ENCODE data around the gene GATC.
A peak's percentile ranks its signal among the peaks of the same experiment; 100 is the strongest.

GATC gene

GRCh38 chr12:120445911-120446843, at the start of gene GATC, which contains the start of gene TRIAP1:
Gene GATC, plus strand, starts transcription at chr12:120446444. Its CDS starts 37 bp downstream, at chr12:120446481.
Gene TRIAP1, minus strand, starts transcription at chr12:120446384. Its CDS starts 12 bp downstream, at chr12:120446372.
- DNase-seq, result peak; percentile 69 to 81

- DNase-seq, result no peak
These were observed 48.3 kb upstream of the GATC start for GRCh38 chr12:120397824-120398540.

GRCh38 chr12:120399531-120399930, 46.7 kb upstream of the GATC start:
- no peak for DNase-seq

- no peak for DNase-seq
These were observed 44.0 kb upstream of the GATC start for GRCh38 chr12:120402217-120402616.

GRCh38 chr12:120403869-120404268, 42.4 kb upstream of the GATC start:
- no peak for DNase-seq

GRCh38 chr12:120404271-120404670, 42.0 kb upstream of the GATC start:
- no peak for DNase-seq

GRCh38 chr12:120406069-120406468, 40.2 kb upstream of the GATC start:
- no peak for DNase-seq

GRCh38 chr12:120406553-120406952, 39.7 kb upstream of the GATC start:
- no peak for DNase-seq

- no peak for DNase-seq
These were observed 37.5 kb upstream of the GATC start for GRCh38 chr12:120408771-120409170.

- DNase-seq, result no peak
These were observed 33.8 kb upstream of the GATC start for GRCh38 chr12:120412421-120412820.

- peak in 1 of 2 experiments; percentile 55 for DNase-seq
These were observed 32.1 kb upstream of the GATC start for GRCh38 chr12:120413901-120414695.

- DNase-seq, result no peak
These were observed 29.6 kb upstream of the GATC start for GRCh38 chr12:120416490-120417216.

GRCh38 chr12:120417917-120418580, 28.2 kb upstream of the GATC start:
- DNase-seq, result no peak

GRCh38 chr12:120421701-120422100, 24.5 kb upstream of the GATC start:
- DNase-seq, result no peak

- DNase-seq, result no peak
These were observed 23.3 kb upstream of the GATC start for GRCh38 chr12:120422892-120423456.

GRCh38 chr12:120425797-120426196, 20.4 kb upstream of the GATC start:
- no peak for DNase-seq

GRCh38 chr12:120428597-120429229, 17.5 kb upstream of the GATC start:
- DNase-seq, result no peak

GRCh38 chr12:120429368-120429767, 16.9 kb upstream of the GATC start:
- DNase-seq, result no peak

GRCh38 chr12:120432772-120433525, 13.3 kb upstream of the GATC start:
- DNase-seq, result no peak

Measured in SHP77 (cell line).